Natural killer cell treated with Interleukin-12 subunit alpha and Interleukin-12 subunit beta and Interleukin-15 and Interleukin-18, amount 100 ng/mL, for 72 hours (primary cell): ENCODE results near the gene QSER1. TPM values are rescaled to one million over a fixed set of nuclear protein-coding genes. Genes with fewer than 3 reads are reported as not detected.
"Not testable (repeated sequence)": the region's sequence is repeated elsewhere in the genome, so short reads cannot be mapped to it uniquely, and the experiment has no call there.

Experiments used
- ATAC-seq, 2 donors: fragments of 150-1000 bp; cut with Tn5 transposase in 1 of 2; sonication (Bioruptor Pico), chemical (Tn5 transposase) in 1 of 2; 2 replicates each; pipeline ENCODE4 v1.10.0; 2021
- DNase-seq: peaks from one replicate; pipeline ENCODE4 v3.0.0; 2022; ENCODE audit warnings: low spot score
- H3K27ac Mint-ChIP-seq, 2 donors: 1 replicate in 1 of 2; 2 replicates in 1 of 2; pipeline ENCODE4 v1.8.0; 2022; ENCODE audit warnings: mixed read lengths in 2 of 2, mild to moderate bottlenecking in 1 of 2, moderate library complexity in 1 of 2
- H3K27me3 Mint-ChIP-seq, 2 donors: 1 replicate in 1 of 2; 2 replicates in 1 of 2; pipeline ENCODE4 v1.8.0; 2022; ENCODE audit warnings: mixed read lengths in 2 of 2
- H3K36me3 Mint-ChIP-seq: one replicate; pipeline ENCODE4 v1.8.0; 2022; ENCODE audit warnings: mixed read lengths
- H3K4me1 Mint-ChIP-seq, 2 donors: 1 replicate in 1 of 2; 2 replicates in 1 of 2; pipeline ENCODE4 v1.8.0; 2022; ENCODE audit warnings: low read depth in 2 of 2, mixed read lengths in 2 of 2, mild to moderate bottlenecking in 1 of 2
- H3K4me3 Mint-ChIP-seq: one replicate; pipeline ENCODE4 v1.8.0; 2022; ENCODE audit warnings: mixed read lengths
- H3K9me3 Mint-ChIP-seq: 2 replicates; pipeline ENCODE4 v1.8.0; 2022; ENCODE audit warnings: mixed read lengths
- total RNA-seq, 2 donors: library from RNA; stranded (reverse); gene quantifications; one replicate each; pipeline ENCODE4 v1.2.3, GENCODE V29; 2022

Gene QSER1
- total RNA-seq, 2 donors from 2014 or later = 15.5 to 22.6 TPM

GRCh38 chr11:32931606-32932005, 39.0 kb downstream of the QSER1 start:
- ATAC-seq (no peak), DNase-seq (no peak)
- Mint-ChIP-seq H3K9me3 (no peaks in the 10 kb centered on the region), H3K36me3 (peaks cover 33% of the 10 kb centered on the region), H3K27ac (no peak overlapping the region), H3K4me1 (no peaks in the 10 kb centered on the region), H3K27me3 (no peaks in the 10 kb centered on the region), H3K4me3 (no peak overlapping the region)

GRCh38 chr11:32932196-32932595, 39.6 kb downstream of the QSER1 start:
- no peaks in the 10 kb centered on the region for H3K27me3 Mint-ChIP-seq
- peaks cover 33% of the 10 kb centered on the region for H3K36me3 Mint-ChIP-seq
- no peaks in the 10 kb centered on the region for H3K4me1 Mint-ChIP-seq
- H3K4me3 Mint-ChIP-seq = no peak overlapping the region
- no peak for DNase-seq
- H3K9me3 Mint-ChIP-seq = no peaks in the 10 kb centered on the region
- no peak overlapping the region for H3K27ac Mint-ChIP-seq
- no peak for ATAC-seq

DNA sequence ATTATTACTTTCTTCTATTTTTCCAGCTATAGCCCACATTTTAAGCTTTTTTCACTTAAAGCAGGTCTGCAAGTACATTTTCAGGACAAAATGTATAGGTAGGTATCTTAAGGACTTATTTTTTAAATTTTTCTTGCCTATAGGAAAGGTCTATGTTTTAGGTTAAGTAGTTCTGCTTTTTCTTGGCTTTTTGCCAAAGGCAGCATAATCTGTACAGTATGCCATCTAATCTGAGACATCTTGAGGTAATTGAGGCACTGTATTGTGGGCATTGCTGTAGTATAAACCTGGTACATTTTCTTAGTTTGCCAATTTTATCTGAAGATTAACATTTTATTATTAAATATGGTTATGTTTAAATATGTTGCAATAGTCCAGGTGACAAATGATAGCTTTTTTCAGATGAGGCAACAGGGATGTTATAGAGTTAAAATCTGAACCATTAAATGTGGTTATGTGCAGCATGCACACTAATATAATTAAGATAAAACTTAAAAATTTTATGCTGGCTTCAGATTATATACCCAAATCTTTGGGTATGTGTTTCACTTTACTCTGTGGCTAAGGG, 42.9 kb downstream of the QSER1 start:
- Mint-ChIP-seq H3K4me3 (no peak overlapping the region), H3K9me3 (no peaks in the 10 kb centered on the region)

DNA sequence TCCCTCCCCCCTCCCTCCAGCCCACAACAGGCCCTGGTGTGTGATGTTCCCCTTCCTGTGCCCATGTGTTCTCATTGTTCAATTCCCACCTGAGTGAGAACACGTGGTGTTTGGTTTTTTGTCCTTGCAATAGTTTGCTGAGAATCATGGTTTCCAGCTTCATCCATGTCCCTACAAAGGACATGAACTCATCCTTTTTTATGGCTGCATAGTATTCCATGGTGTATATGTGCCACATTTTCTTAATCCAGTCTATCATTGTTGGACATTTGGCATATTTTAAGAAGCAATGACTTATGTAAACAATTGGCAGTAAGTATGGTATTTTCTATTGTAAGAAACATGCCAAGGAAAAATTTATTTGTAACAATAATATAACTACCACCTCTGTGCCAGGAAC, 43.6 kb downstream of the QSER1 start:
- H3K9me3 Mint-ChIP-seq, H3K4me3 Mint-ChIP-seq, H3K27me3 Mint-ChIP-seq, H3K27ac Mint-ChIP-seq, DNase-seq, ATAC-seq: not testable (repeated sequence)
- Mint-ChIP-seq H3K4me1 (peaks cover 7 to 18% of the 10 kb centered on the region in 2 donors), H3K36me3 (peaks cover 38% of the 10 kb centered on the region)

More for the DNA sequence above, 42.9 kb downstream of the QSER1 start:
- Mint-ChIP-seq H3K27me3 (no peaks in the 10 kb centered on the region), H3K36me3 (peaks cover 38% of the 10 kb centered on the region), H3K4me1 (peaks cover 2 to 13% of the 10 kb centered on the region in 2 donors), H3K27ac (no peak overlapping the region)
- DNase-seq = no peak
- no peak for ATAC-seq

- peaks cover 30% of the 10 kb centered on the region for H3K36me3 Mint-ChIP-seq
- not testable (repeated sequence) for H3K27ac Mint-ChIP-seq
Measured at GRCh38 chr11:32937283-32937682, 44.7 kb downstream of the QSER1 start.

GRCh38 chr11:32939046-32939445, 46.4 kb downstream of the QSER1 start:
- no peak for DNase-seq
- H3K36me3 Mint-ChIP-seq = peaks cover 13% of the 10 kb centered on the region

More at GRCh38 chr11:32937283-32937682, 44.7 kb downstream of the QSER1 start:
- peaks cover 7 to 18% of the 10 kb centered on the region in 2 donors for H3K4me1 Mint-ChIP-seq
- H3K9me3 Mint-ChIP-seq, H3K27me3 Mint-ChIP-seq, DNase-seq, ATAC-seq, H3K4me3 Mint-ChIP-seq: not testable (repeated sequence)

DNA sequence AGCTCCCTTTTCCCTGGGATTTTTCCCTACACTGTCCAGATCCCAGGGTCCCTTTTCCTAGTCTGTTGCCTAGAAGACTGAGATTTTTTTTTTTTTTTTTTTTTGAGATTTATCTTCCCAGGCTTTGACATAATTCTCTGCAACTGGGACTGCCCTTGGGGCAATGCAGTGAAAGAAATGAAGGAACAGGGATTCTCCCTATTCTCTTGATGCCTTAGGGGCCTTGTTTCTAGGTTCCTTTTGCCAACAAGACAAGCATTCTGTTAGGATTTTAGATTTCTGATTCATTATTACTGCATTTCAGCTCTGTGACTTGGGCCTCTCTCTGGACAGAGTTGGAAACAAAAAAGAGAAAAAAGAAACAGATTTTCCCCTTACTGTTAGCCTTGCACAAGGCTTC, 47.3 kb downstream of the QSER1 start:
- Mint-ChIP-seq H3K27ac (peak overlapping the region in 1 of 2 donors; percentile 67), H3K4me1 (peaks cover 7 to 18% of the 10 kb centered on the region in 2 donors), H3K9me3 (no peaks in the 10 kb centered on the region), H3K36me3 (peaks cover 6% of the 10 kb centered on the region), H3K4me3 (no peak overlapping the region), H3K27me3 (no peaks in the 10 kb centered on the region)
- DNase-seq = no peak
- no peak for ATAC-seq

More at GRCh38 chr11:32939046-32939445, 46.4 kb downstream of the QSER1 start:
- peak overlapping the region in 1 of 2 donors; percentile 67 for H3K27ac Mint-ChIP-seq
- peaks cover 7 to 18% of the 10 kb centered on the region in 2 donors for H3K4me1 Mint-ChIP-seq
- H3K27me3 Mint-ChIP-seq = no peaks in the 10 kb centered on the region
- no peak overlapping the region for H3K4me3 Mint-ChIP-seq
- no peak for ATAC-seq
- H3K9me3 Mint-ChIP-seq = no peaks in the 10 kb centered on the region

- Mint-ChIP-seq H3K36me3 (peaks cover 6% of the 10 kb centered on the region), H3K4me1 (peaks cover 7 to 18% of the 10 kb centered on the region in 2 donors), H3K27me3 (no peaks in the 10 kb centered on the region), H3K9me3 (no peaks in the 10 kb centered on the region), H3K4me3 (no peak overlapping the region), H3K27ac (peak overlapping the region; percentile 26 to 67)
- DNase-seq (no peak), ATAC-seq (no peak)
Measured at GRCh38 chr11:32940865-32941264, 48.3 kb downstream of the QSER1 start.

DNA sequence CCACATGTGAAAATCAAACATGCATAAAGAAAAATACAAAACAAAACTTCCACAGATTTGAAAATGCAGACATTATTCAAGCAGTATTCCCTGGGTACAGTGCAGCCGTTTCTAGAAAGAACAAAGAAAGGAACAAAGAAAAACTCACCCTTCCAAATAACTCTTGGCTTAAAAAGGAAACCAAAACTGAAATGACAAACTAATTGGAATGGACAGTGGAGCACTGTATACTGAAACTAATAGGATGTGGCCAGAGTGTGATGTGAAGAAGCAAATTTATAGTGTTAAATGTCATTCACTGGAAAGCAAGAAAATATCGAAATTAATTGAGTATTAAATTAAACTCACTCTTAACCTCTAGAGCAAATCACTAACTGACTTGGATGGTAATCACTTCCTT, 55.4 kb downstream of the QSER1 start:
- H3K4me3 Mint-ChIP-seq = no peak overlapping the region
- no peak for DNase-seq
- no peaks in the 10 kb centered on the region for H3K9me3 Mint-ChIP-seq
- H3K27ac Mint-ChIP-seq = no peak overlapping the region
- ATAC-seq = no peak
- peaks cover 6% of the 10 kb centered on the region in 2 donors for H3K4me1 Mint-ChIP-seq
- peaks cover 5% of the 10 kb centered on the region for H3K36me3 Mint-ChIP-seq
- no peaks in the 10 kb centered on the region for H3K27me3 Mint-ChIP-seq

GRCh38 chr11:32949739-32950138, 57.1 kb downstream of the QSER1 start:
- no peak for ATAC-seq
- Mint-ChIP-seq H3K36me3 (peaks cover 9% of the 10 kb centered on the region), H3K9me3 (no peaks in the 10 kb centered on the region), H3K4me1 (peaks cover 6 to 9% of the 10 kb centered on the region in 2 donors), H3K27me3 (no peaks in the 10 kb centered on the region), H3K27ac (no peak overlapping the region), H3K4me3 (no peak overlapping the region)
- DNase-seq = no peak

DNA sequence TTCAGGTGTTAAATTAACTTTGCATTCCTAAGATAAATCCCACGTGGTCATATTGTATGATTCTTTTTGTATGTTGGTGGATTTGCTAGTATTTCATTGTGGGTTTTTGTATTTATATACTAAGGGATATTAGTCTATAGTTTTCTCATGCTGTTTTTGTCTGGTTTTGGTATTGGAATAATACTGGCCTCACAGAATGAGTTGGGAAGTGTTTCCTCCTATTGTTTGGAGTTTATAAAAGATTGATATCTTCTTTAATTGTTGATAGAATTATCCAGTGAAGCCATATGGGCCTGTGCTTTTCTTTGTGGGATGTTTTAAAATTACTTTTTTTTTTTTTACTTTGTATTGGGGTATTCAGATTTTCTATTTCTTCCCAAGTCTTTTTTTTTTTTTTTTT, 59.8 kb downstream of the QSER1 start:
- peaks cover 6 to 9% of the 10 kb centered on the region in 2 donors for H3K4me1 Mint-ChIP-seq
- no peak overlapping the region for H3K4me3 Mint-ChIP-seq
- H3K27ac Mint-ChIP-seq = no peak overlapping the region
- no peaks in the 10 kb centered on the region for H3K9me3 Mint-ChIP-seq
- ATAC-seq = no peak
- DNase-seq = no peak
- H3K36me3 Mint-ChIP-seq = peaks cover 9% of the 10 kb centered on the region
- no peaks in the 10 kb centered on the region for H3K27me3 Mint-ChIP-seq

- H3K27ac Mint-ChIP-seq = no peak overlapping the region
Measured at GRCh38 chr11:32953700-32954099, 61.1 kb downstream of the QSER1 start.

GRCh38 chr11:32960553-32961164, 68.0 kb downstream of the QSER1 start:
- DNase-seq = no peak

More at GRCh38 chr11:32953700-32954099, 61.1 kb downstream of the QSER1 start:
- ATAC-seq (no peak), DNase-seq (no peak)
- H3K4me1 Mint-ChIP-seq = peaks cover 0 to 3% of the 10 kb centered on the region in 2 donors
- H3K27me3 Mint-ChIP-seq = no peaks in the 10 kb centered on the region
- H3K4me3 Mint-ChIP-seq = no peak overlapping the region
- H3K36me3 Mint-ChIP-seq = peaks cover 4% of the 10 kb centered on the region
- H3K9me3 Mint-ChIP-seq = no peaks in the 10 kb centered on the region

GRCh38 chr11:32962016-32962415, 69.4 kb downstream of the QSER1 start:
- H3K4me1 Mint-ChIP-seq = peaks cover 12 to 14% of the 10 kb centered on the region in 2 donors
- no peaks in the 10 kb centered on the region for H3K27me3 Mint-ChIP-seq
- DNase-seq (no peak), ATAC-seq (no peak)
- peak overlapping the region; percentile 31 for H3K4me3 Mint-ChIP-seq
- no peaks in the 10 kb centered on the region for H3K9me3 Mint-ChIP-seq
- peaks cover 12% of the 10 kb centered on the region for H3K36me3 Mint-ChIP-seq
- peak overlapping the region; percentile 10 to 42 for H3K27ac Mint-ChIP-seq

More at GRCh38 chr11:32960553-32961164, 68.0 kb downstream of the QSER1 start:
- no peak overlapping the region for H3K4me3 Mint-ChIP-seq
- peaks cover 7% of the 10 kb centered on the region for H3K36me3 Mint-ChIP-seq
- H3K9me3 Mint-ChIP-seq = no peaks in the 10 kb centered on the region
- ATAC-seq = no peak
- peaks cover 9 to 11% of the 10 kb centered on the region in 2 donors for H3K4me1 Mint-ChIP-seq
- no peak overlapping the region for H3K27ac Mint-ChIP-seq
- H3K27me3 Mint-ChIP-seq = no peaks in the 10 kb centered on the region
